WERI-Rb-1 (cell line): ENCODE results near the gene CFAP410.

Source experiments
- DNase-seq: peaks from one replicate; pipeline ENCODE4 v3.0.0-alpha.2; 2020
- H3K27ac ChIP-seq: fragments of 250-450 bp; sonication (Bioruptor Pico); 2 replicates; pipeline ENCODE4 v1.5.1; 2020; ENCODE audit warnings: mild to moderate bottlenecking, moderate library complexity
- H3K27me3 ChIP-seq: fragments of 250-450 bp; sonication (Bioruptor Pico); 2 replicates; pipeline ENCODE4 v1.5.1; 2021; ENCODE audit warnings: mild to moderate bottlenecking, low read depth, moderate library complexity; ENCODE audit not compliant: insufficient read depth, severe bottlenecking
- H3K36me3 ChIP-seq: fragments of 250-450 bp; sonication (Bioruptor Pico); 2 replicates; pipeline ENCODE4 v1.5.1; 2020; ENCODE audit warnings: mild to moderate bottlenecking, moderate library complexity
- H3K4me3 ChIP-seq: 2 replicates; pipeline ENCODE4 v1.5.1; 2011; ENCODE audit warnings: low read depth, mild to moderate bottlenecking, control low read depth, low read length
- H3K9me3 ChIP-seq: fragments of 250-450 bp; sonication (Bioruptor Pico); 2 replicates; pipeline ENCODE4 v1.5.1; 2021; ENCODE audit warnings: mild to moderate bottlenecking, moderate library complexity; ENCODE audit not compliant: severe bottlenecking
- TF ChIP-seq, protein P1 (sequence below): IDR thresholded peaks from 2 replicates; pipeline ENCODE4 v1.5.1; 2011; ENCODE audit warnings: low read depth, mild to moderate bottlenecking, control low read depth, inconsistent platforms, low read length

The CFAP410 gene

GRCh38 chr21:44324854-44325107 lies 14.4 kb downstream of the CFAP410 start:
- Histone ChIP-seq H3K36me3 (peaks cover 73% of the 10 kb centered on the region), H3K9me3 (no peaks in the 10 kb centered on the region), H3K4me3 (no peak overlapping the region), H3K27ac (no peak overlapping the region), H3K27me3 (no peaks in the 10 kb centered on the region)
- no peak for DNase-seq
- TF ChIP-seq, protein P1, sequence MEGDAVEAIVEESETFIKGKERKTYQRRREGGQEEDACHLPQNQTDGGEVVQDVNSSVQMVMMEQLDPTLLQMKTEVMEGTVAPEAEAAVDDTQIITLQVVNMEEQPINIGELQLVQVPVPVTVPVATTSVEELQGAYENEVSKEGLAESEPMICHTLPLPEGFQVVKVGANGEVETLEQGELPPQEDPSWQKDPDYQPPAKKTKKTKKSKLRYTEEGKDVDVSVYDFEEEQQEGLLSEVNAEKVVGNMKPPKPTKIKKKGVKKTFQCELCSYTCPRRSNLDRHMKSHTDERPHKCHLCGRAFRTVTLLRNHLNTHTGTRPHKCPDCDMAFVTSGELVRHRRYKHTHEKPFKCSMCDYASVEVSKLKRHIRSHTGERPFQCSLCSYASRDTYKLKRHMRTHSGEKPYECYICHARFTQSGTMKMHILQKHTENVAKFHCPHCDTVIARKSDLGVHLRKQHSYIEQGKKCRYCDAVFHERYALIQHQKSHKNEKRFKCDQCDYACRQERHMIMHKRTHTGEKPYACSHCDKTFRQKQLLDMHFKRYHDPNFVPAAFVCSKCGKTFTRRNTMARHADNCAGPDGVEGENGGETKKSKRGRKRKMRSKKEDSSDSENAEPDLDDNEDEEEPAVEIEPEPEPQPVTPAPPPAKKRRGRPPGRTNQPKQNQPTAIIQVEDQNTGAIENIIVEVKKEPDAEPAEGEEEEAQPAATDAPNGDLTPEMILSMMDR, result no peak

DNA sequence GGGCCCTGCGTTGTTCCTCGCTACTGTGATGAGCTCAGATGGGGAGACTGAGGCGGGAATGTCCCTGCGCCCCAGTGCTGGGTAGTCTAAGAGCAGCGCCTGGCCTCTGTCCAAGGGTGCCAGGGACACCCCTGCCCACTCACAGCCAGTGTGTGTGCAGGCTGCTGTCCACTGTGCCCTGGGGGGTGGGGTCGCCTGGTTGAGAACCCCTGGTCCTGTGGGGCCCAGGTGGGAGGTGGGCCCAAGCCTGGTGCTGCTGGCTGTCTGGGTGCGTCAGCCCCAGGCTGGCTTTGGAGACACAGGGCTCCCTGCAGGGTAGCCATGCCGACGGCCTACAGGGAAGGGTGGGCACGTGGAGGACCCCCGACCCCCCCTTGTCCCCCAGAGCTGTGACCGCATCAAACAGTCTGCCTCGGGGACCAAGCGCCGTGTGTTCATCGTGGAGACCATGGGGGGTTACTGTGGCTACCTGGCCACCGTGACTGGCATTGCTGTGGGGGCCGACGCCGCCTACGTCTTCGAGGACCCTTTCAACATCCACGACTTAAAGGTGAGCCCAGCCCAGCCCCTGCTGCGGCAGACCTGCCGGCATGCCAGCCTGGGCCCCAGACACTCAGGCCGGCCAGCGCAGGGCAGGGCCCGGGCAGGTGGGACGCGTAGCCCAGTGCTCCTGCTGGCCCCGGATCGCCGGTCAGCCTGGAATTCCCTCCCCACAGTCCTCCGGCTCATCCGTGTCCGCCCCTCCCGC lies 14.9 kb downstream of the CFAP410 start:
- Histone ChIP-seq H3K36me3 (peaks cover 78% of the 10 kb centered on the region), H3K4me3 (no peak overlapping the region), H3K27ac (no peak overlapping the region), H3K27me3 (no peaks in the 10 kb centered on the region), H3K9me3 (no peaks in the 10 kb centered on the region)
- no peak for DNase-seq
- TF ChIP-seq, protein P1, result no peak

DNA sequence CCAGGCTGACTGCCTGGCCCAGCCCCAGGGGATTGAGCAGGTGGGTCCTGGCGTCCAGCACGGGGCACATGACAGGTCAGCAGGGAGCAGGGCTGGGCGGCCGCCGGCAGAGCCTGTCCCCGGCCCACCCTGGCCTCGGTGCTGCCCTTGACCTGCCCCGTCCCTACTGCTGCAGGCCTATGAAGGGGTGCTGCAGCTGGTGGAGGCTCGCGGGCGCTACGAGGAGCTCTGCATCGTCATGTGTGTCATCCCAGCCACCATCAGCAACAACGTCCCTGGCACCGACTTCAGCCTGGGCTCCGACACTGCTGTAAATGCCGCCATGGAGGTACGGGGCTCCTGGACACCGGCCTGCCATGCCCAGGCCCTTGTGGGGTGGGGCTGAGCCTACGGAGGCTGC lies 15.6 kb downstream of the CFAP410 start:
- peaks cover 85% of the 10 kb centered on the region for H3K36me3 ChIP-seq
- TF ChIP-seq, protein P1, result no peak

GRCh38 chr21:44322621-44323325 lies 16.4 kb downstream of the CFAP410 start:
- H3K27ac ChIP-seq, result no peak overlapping the region
- no peak overlapping the region for H3K4me3 ChIP-seq
- no peaks in the 10 kb centered on the region for H3K27me3 ChIP-seq
- no peaks in the 10 kb centered on the region for H3K9me3 ChIP-seq
- peaks cover 86% of the 10 kb centered on the region for H3K36me3 ChIP-seq
- DNase-seq, result no peak
- TF ChIP-seq, protein P1, result no peak

More for the DNA sequence above, 15.6 kb downstream of the CFAP410 start:
- no peaks in the 10 kb centered on the region for H3K9me3 ChIP-seq
- H3K27ac ChIP-seq, result no peak overlapping the region
- no peak overlapping the region for H3K4me3 ChIP-seq
- no peaks in the 10 kb centered on the region for H3K27me3 ChIP-seq
- no peak for DNase-seq

- H3K36me3 ChIP-seq, result peaks cover 86% of the 10 kb centered on the region
Observed at GRCh38 chr21:44321846-44322450, 17.2 kb downstream of the CFAP410 start.

More at GRCh38 chr21:44321846-44322450, 17.2 kb downstream of the CFAP410 start:
- TF ChIP-seq, protein P1, result no peak
- H3K27ac ChIP-seq, result no peak overlapping the region
- no peaks in the 10 kb centered on the region for H3K27me3 ChIP-seq
- H3K4me3 ChIP-seq, result no peak overlapping the region
- H3K9me3 ChIP-seq, result no peaks in the 10 kb centered on the region
- no peak for DNase-seq
